A549 (cell line): ENCODE data around the gene CCNB1IP1. TPM values are rescaled to one million over a fixed set of nuclear protein-coding genes. Genes with fewer than 3 reads are reported as not detected.

Source experiments
- ATAC-seq, 2 experiments: fragments of 200-7000 bp in 1 of 2; fragments of >200 bp in 1 of 2; cut with Nextera tagmentation in 1 of 2; cut with Tn5 transposase in 1 of 2; 3 replicates each; pipeline versions ENCODE4 v1.8.0 to v1.9.1; 2018 to 2020; ENCODE audit warnings: mild to moderate bottlenecking in 1 of 2, moderate library complexity in 1 of 2
- CTCF ChIA-PET: fragments of 300-600 bp; sonication (Branson Sonifier 250); formaldehyde crosslinking; extraction: SDS; loops from one replicate; lab custom pipeline; 2021; ENCODE audit warnings: antibody characterized with exemption, inconsistent platforms; lab: Yijun Ruan, JAX
- POLR2A ChIA-PET: fragments of 350-600 bp; formaldehyde crosslinking; extraction: SDS; loops from one replicate; lab custom pipeline; 2021; ENCODE audit warnings: antibody characterized with exemption, inconsistent platforms; lab: Yijun Ruan, JAX
- DNase-seq, 2 experiments: peaks; one replicate each; pipeline versions ENCODE4 v3.0.0 to v3.0.0-alpha.2; 2011 to 2016; ENCODE audit warnings: low read depth in 1 of 2, low spot score in 1 of 2
- FAIRE-seq: peaks from 2 replicates; lab custom pipeline; 2011; peaks lifted over from hg19 to GRCh38; lab: Jason Lieb, UNC
- H3K27ac ChIP-seq, 2 experiments: fragments of >200 bp; sonication (Bioruptor Twin); formaldehyde crosslinking; 3 replicates each; pipeline ENCODE4 v1.5.1; 2016 to 2017
- H3K4me1 ChIP-seq: fragments of >200 bp; sonication (Bioruptor Twin); formaldehyde crosslinking; 3 replicates; pipeline ENCODE4 v1.6.1; 2016
- H3K4me2 ChIP-seq: fragments of >200 bp; sonication (Bioruptor Twin); formaldehyde crosslinking; 3 replicates; pipeline ENCODE4 v1.6.1; 2016
- H3K4me3 ChIP-seq: fragments of >200 bp; sonication (Bioruptor Twin); formaldehyde crosslinking; 3 replicates; pipeline ENCODE4 v1.5.1; 2016
- H3K9me3 ChIP-seq: fragments of >200 bp; sonication (Bioruptor Twin); formaldehyde crosslinking; 3 replicates; pipeline ENCODE4 v1.6.1; 2016
- BCL3 ChIP-seq: fragments of >200 bp; sonication (Bioruptor Twin); formaldehyde crosslinking; IDR thresholded peaks from 3 replicates; pipeline ENCODE4 v1.6.1; 2016
- CBX2 ChIP-seq: fragments of 200-600 bp; sonication (generic); IDR thresholded peaks from 2 replicates; pipeline ENCODE4 v1.6.1; 2016; ENCODE audit warnings: low read depth, mild to moderate bottlenecking, borderline replicate concordance
- CBX8 ChIP-seq: fragments of 200-600 bp; sonication (generic); IDR thresholded peaks from 2 replicates; pipeline ENCODE4 v1.6.1; 2016
- CEBPB ChIP-seq, 2 experiments: fragments of >200 bp in 1 of 2; sonication (Bioruptor Twin) in 1 of 2; formaldehyde crosslinking in 1 of 2; IDR thresholded peaks; 2 replicates each; pipeline ENCODE4 v1.6.1; 2012 to 2016
- CTCF ChIP-seq: fragments of >200 bp; sonication (Bioruptor Twin); formaldehyde crosslinking; IDR thresholded peaks from 3 replicates; pipeline ENCODE4 v1.5.1; 2016
- ESRRA ChIP-seq: fragments of 150-350 bp; IDR thresholded peaks from 2 replicates; pipeline ENCODE4 v1.6.1; 2014; ENCODE audit warnings: mild to moderate bottlenecking, low read length, borderline replicate concordance
- FOSB ChIP-seq: fragments of 250-450 bp; sonication (Bioruptor Pico); IDR thresholded peaks from 2 replicates; pipeline ENCODE4 v1.5.0; 2020; ENCODE audit warnings: mild to moderate bottlenecking, moderate library complexity
- HOXA7 ChIP-seq: fragments of 250-450 bp; sonication (Bioruptor Pico); IDR thresholded peaks from 2 replicates; pipeline ENCODE4 v1.5.0; 2020; ENCODE audit warnings: mild to moderate bottlenecking, moderate library complexity
- JUN ChIP-seq, 2 experiments: fragments of >200 bp; sonication (Bioruptor Twin); formaldehyde crosslinking; IDR thresholded peaks; 2 replicates in 1 of 2; 3 replicates in 1 of 2; pipeline ENCODE4 v1.6.1; 2016 to 2017
- JUNB ChIP-seq: fragments of >200 bp; sonication (Bioruptor Twin); formaldehyde crosslinking; IDR thresholded peaks from 2 replicates; pipeline ENCODE4 v1.6.1; 2016
- KDM5A ChIP-seq: fragments of 200-600 bp; sonication (generic); IDR thresholded peaks from 2 replicates; pipeline ENCODE4 v1.6.1; 2016; ENCODE audit warnings: antibody characterized with exemption, mild to moderate bottlenecking
- MAX ChIP-seq: IDR thresholded peaks from 2 replicates; pipeline ENCODE4 v1.6.1; 2012
- MAZ ChIP-seq: fragments of 150-350 bp; IDR thresholded peaks from 2 replicates; pipeline ENCODE4 v1.6.1; 2014; ENCODE audit warnings: antibody characterized with exemption, low read depth, low read length, borderline replicate concordance
- NPAS2 ChIP-seq: fragments of 250-450 bp; sonication (Bioruptor Pico); IDR thresholded peaks from 2 replicates; pipeline ENCODE4 v1.8.0; 2022; ENCODE audit warnings: mild to moderate bottlenecking, moderate library complexity, borderline replicate concordance
- PBX3 ChIP-seq: IDR thresholded peaks from 2 replicates; pipeline ENCODE4 v1.6.1; 2012
- PHF8 ChIP-seq: fragments of 200-600 bp; sonication (generic); IDR thresholded peaks from 2 replicates; pipeline ENCODE4 v1.6.1; 2016; ENCODE audit warnings: low read depth, mild to moderate bottlenecking, antibody characterized with exemption, moderate library complexity, borderline replicate concordance
- POLR2A ChIP-seq: IDR thresholded peaks from 2 replicates; pipeline ENCODE4 v1.6.1; 2012; ENCODE audit warnings: mild to moderate bottlenecking, low read length
- RAD21 ChIP-seq, 2 experiments: fragments of >200 bp in 1 of 2; sonication (Bioruptor Twin) in 1 of 2; formaldehyde crosslinking in 1 of 2; IDR thresholded peaks in 1 of 2; conservative IDR thresholded peaks in 1 of 2; 2 replicates in 1 of 2; 3 replicates in 1 of 2; pipeline ENCODE4 v1.6.1; 2012 to 2018; ENCODE audit warnings: inconsistent platforms in 1 of 2
- RARB ChIP-seq: fragments of 250-450 bp; sonication (Bioruptor Pico); IDR thresholded peaks from 2 replicates; pipeline ENCODE4 v1.8.0; 2021; ENCODE audit warnings: mild to moderate bottlenecking, moderate library complexity
- RFX5 ChIP-seq: fragments of 450-650 bp; IDR thresholded peaks from 2 replicates; pipeline ENCODE4 v1.7.1; 2014; ENCODE audit warnings: antibody characterized with exemption, mild to moderate bottlenecking, moderate library complexity
- SMC3 ChIP-seq: fragments of >200 bp; sonication (Bioruptor Twin); formaldehyde crosslinking; IDR thresholded peaks from 3 replicates; pipeline ENCODE4 v1.6.1; 2018; ENCODE audit warnings: inconsistent platforms
- TFCP2L1 ChIP-seq: fragments of 250-450 bp; sonication (Bioruptor Pico); IDR thresholded peaks from 2 replicates; pipeline ENCODE4 v1.5.0; 2021; ENCODE audit warnings: mild to moderate bottlenecking
- TP53 ChIP-seq: fragments of 250-450 bp; sonication (Bioruptor Pico); IDR thresholded peaks from 2 replicates; pipeline ENCODE4 v1.5.0; 2021; ENCODE audit warnings: mild to moderate bottlenecking, moderate library complexity
- WGBS: methylation state at CpG from one replicate; pipeline ENCODE4 v1.1.6; 2017; ENCODE audit errors: missing lambda C conversion rate; 5-methylcytosine and 5-hydroxymethylcytosine counted together
- polyA plus RNA-seq, 4 experiments: library from polyadenylated mRNA; depleted of rRNA in 3 of 4; stranded (reverse); fragments of >200 nt; fragmentation: RNase III in 1 of 4; extraction: RNeasy Plus Mini Kit Qiagen cat#74134 plus additional on column Dnase treatment in 1 of 4; gene quantifications; 2 replicates in 3 of 4; 3 replicates in 1 of 4; pipeline ENCODE4 v1.2.3, GENCODE V29; 2011 to 2017
- TF ChIP-seq, protein P1 (sequence below): fragments of 250-450 bp; sonication (Bioruptor Pico); IDR thresholded peaks from 2 replicates; pipeline ENCODE4 v1.5.0; 2021; ENCODE audit warnings: mild to moderate bottlenecking, moderate library complexity, borderline replicate concordance

Gene CCNB1IP1
- polyA plus RNA-seq, 2 of the 4 experiments (the other 2 are of a cell fraction), result 30.8 to 121 TPM

DNA sequence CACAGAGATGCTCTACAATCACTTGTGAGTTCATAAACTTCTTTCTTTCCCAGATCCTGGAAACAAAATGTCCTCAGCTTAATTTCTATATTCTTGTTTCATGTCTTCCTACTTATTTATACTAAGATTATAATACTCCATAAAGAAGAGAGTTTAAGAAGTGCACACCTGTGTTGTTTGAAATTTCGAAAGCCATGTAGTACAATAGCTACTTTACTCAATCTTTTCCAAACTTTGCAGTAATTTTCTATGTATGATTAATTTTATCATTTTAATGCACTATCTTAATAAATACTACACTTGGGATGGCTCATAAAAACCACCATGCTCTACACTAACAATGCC lies 27.0 kb downstream of the CCNB1IP1 start:
- DNase-seq (no peak), FAIRE-seq (no peak), ATAC-seq (peak; percentile 9 to 22; a peak in 3 of 6 replicates)
- TF ChIP-seq TP53 (CRISPR knock-in tag) (no peak), JUN (IDR thresholded peaks at IDR 0.05) (peak in 1 of 2 experiments; percentile 16; a peak in 1 of 5 replicates), BCL3 (no peak), CBX2 (no peak), NPAS2 (CRISPR knock-in tag) (no peak)
- ChIA-PET POLR2A (interaction anchor here (1.0 kb wide), 1 partner anchor 37 kb away, joined by 10 read pairs; the partner anchor contains the start of gene PARP2), CTCF (interaction anchor here (0.8 to 2.7 kb wide), 10 partner anchors 10 to 442 kb away, joined by 3 to 9 read pairs (median 4); no protein-coding TSS in a partner anchor)
- Histone ChIP-seq H3K4me2 (no peak overlapping the region), H3K4me3 (peak overlapping the region; percentile 73; the same call in 1 of the 3 replicates), H3K9me3 (no peaks in the 10 kb centered on the region), H3K27ac (no peak overlapping the region), H3K4me1 (peaks cover 14% of the 10 kb centered on the region; the same call in 2 of the 3 replicates)
- WGBS, result 95% methylated on average over 1 of the region's 1 CpG

DNA sequence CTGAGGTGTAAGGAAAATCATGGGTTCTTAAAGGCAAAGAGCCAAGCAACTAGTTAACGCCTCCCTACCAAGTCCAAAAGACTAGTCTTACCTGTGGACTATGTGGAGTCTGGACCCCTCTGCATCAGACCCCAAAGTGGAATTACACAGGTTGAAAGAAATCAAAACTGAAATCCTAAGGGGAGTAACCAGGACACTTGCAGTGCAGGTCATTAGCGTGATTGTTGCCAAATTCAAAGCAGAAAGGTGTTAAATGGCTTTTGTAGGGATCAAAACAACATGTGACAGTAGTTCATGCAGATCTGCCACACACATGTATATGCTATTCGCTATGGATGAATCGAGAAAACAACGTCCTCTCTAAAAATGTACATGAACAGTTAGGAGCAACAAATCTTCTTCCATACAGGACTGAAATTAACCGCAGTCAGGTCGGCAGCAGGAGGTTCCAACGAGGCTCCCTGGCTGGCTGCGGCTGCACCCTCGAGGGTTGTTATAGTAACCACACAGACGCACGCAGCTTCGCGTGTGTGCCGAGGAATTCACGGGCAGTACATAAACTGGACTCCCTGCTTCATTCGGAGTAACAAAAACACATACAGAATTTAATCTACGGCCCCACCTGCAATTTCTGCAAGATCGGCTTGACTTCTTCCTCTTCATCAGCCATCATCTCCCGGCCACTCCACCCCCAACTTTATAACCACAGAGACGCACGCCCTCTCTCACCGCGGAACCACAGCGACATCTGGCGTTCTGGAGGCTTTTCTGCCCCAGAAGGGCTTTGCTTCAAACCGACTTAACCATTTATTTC lies 27.6 kb downstream of the CCNB1IP1 start, which contains the start of gene TTC5:
TSS of gene TTC5 (minus strand) at position 687 of the 814 bp plus-strand sequence. CDS start at position 673, 14 bp downstream.
- POLR2A ChIA-PET, result interaction anchor here (1.0 kb wide), 1 partner anchor 37 kb away, joined by 10 read pairs; the partner anchor contains the start of gene PARP2
- Histone ChIP-seq H3K4me3 (peak within 1 kb of the TSS; percentile 73), H3K4me1 (peaks cover 14% of the 10 kb centered on the region; the same call in 2 of the 3 replicates), H3K27ac (peak within 1 kb of the TSS; percentile 78 to 83), H3K9me3 (no peaks in the 10 kb centered on the region), H3K4me2 (peak within 1 kb of the TSS; percentile 86)
- DNase-seq (peak; percentile 79 to 92), ATAC-seq (peak; percentile 95 to 96), FAIRE-seq (peak; percentile 18)
- TF ChIP-seq FOSB (no peak), RAD21 (conservative IDR thresholded peaks at IDR 0.05 in 1 of 2, IDR thresholded peaks at IDR 0.05 in 1 of 2) (peak; percentile 29 to 41; a peak in 3 of 5 replicates), TFCP2L1 (CRISPR knock-in tag) (no peak), CEBPB (IDR thresholded peaks at IDR 0.05) (peak in 1 of 2 experiments; percentile 4; a peak in 1 of 4 replicates), ESRRA (no peak), MAZ (no peak), PHF8 (no peak), MAX (peak; percentile 72), JUNB (no peak), PBX3 (0 out of 2 replicates have a peak, but pooled peaks have one; percentile 25), SMC3 (peak; percentile 41; the same call in 1 of the 3 replicates), CTCF (peak; percentile 86), CBX8 (no peak), JUN (IDR thresholded peaks at IDR 0.05) (peak; percentile 67; a peak in 3 of 5 replicates), RARB (CRISPR knock-in tag) (no peak), HOXA7 (CRISPR knock-in tag) (no peak), RFX5 (no peak), POLR2A (peak; percentile 49), BCL3 (0 out of 3 replicates have a peak, but pooled peaks have one; percentile 62), KDM5A (peak; percentile 85)
- TF ChIP-seq, protein P1, sequence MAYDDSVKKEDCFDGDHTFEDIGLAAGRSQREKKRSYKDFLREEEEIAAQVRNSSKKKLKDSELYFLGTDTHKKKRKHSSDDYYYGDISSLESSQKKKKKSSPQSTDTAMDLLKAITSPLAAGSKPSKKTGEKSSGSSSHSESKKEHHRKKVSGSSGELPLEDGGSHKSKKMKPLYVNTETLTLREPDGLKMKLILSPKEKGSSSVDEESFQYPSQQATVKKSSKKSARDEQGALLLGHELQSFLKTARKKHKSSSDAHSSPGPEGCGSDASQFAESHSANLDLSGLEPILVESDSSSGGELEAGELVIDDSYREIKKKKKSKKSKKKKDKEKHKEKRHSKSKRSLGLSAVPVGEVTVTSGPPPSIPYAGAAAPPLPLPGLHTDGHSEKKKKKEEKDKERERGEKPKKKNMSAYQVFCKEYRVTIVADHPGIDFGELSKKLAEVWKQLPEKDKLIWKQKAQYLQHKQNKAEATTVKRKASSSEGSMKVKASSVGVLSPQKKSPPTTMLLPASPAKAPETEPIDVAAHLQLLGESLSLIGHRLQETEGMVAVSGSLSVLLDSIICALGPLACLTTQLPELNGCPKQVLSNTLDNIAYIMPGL (CRISPR knock-in tag), result 0 out of 2 replicates have a peak, but pooled peaks have one; percentile 24
- WGBS, result under 1% methylated on average over 27 of the region's 27 CpGs
- CTCF ChIA-PET, result interaction anchor here (0.8 to 2.7 kb wide), 11 partner anchors 8 to 442 kb away, joined by 3 to 9 read pairs (median 4); no protein-coding TSS in a partner anchor
